ENCODE measurements around the gene TGM3. TPM values are rescaled to one million over a fixed set of nuclear protein-coding genes. Genes with fewer than 3 reads are reported as not detected.

The TGM3 gene
- total RNA-seq, 2 donors from 2014 or later: 0.27 TPM; not detected in 1

- ATAC-seq (ENCODE audit: insufficient number of reproducible peaks, low FRiP score, low read depth) (no peak), DNase-seq (ENCODE audit: low spot score) (no peak)
- Histone ChIP-seq H3K4me3 (no peak overlapping the region), H3K4me1 (ENCODE audit: control insufficient read depth in 1 of 2, low read depth in 2 of 2) (no peaks in the 10 kb centered on the region), H3K36me3 (no peaks in the 10 kb centered on the region), H3K9me3 (no peaks in the 10 kb centered on the region), H3K27ac (no peak overlapping the region), H3K27me3 (replicated peaks; ENCODE audit: insufficient read depth) (no peaks in the 10 kb centered on the region)
- no peak for TF ChIP-seq CTCF (IDR thresholded peaks at IDR 0.05)
These were observed 87.0 kb downstream of the TGM3 start for GRCh38 chr20:2382833-2383232.

GRCh38 chr20:2385026-2385425 lies 89.2 kb downstream of the TGM3 start:
- no peaks in the 10 kb centered on the region for H3K36me3 ChIP-seq
- no peaks in the 10 kb centered on the region for H3K27me3 ChIP-seq (replicated peaks; ENCODE audit: insufficient read depth)
- no peak overlapping the region for H3K4me3 ChIP-seq
- H3K27ac ChIP-seq: no peak overlapping the region
- no peaks in the 10 kb centered on the region for H3K9me3 ChIP-seq
- ATAC-seq (ENCODE audit: insufficient number of reproducible peaks, low FRiP score, low read depth): no peak
- H3K4me1 ChIP-seq (ENCODE audit: control insufficient read depth in 1 of 2, low read depth in 2 of 2): no peaks in the 10 kb centered on the region
- no peak for DNase-seq (ENCODE audit: low spot score)
- TF ChIP-seq CTCF (IDR thresholded peaks at IDR 0.05): no peak

GRCh38 chr20:2385496-2385895 lies 89.7 kb downstream of the TGM3 start:
- H3K4me1 ChIP-seq (ENCODE audit: control insufficient read depth in 1 of 2, low read depth in 2 of 2): no peaks in the 10 kb centered on the region
- no peak overlapping the region for H3K4me3 ChIP-seq
- H3K9me3 ChIP-seq: no peaks in the 10 kb centered on the region
- H3K27ac ChIP-seq: no peak overlapping the region
- ATAC-seq (ENCODE audit: insufficient number of reproducible peaks, low FRiP score, low read depth) (no peak), DNase-seq (ENCODE audit: low spot score) (no peak)
- no peaks in the 10 kb centered on the region for H3K27me3 ChIP-seq (replicated peaks; ENCODE audit: insufficient read depth)
- TF ChIP-seq CTCF (IDR thresholded peaks at IDR 0.05): no peak
- no peaks in the 10 kb centered on the region for H3K36me3 ChIP-seq

GRCh38 chr20:2386516-2387179 lies 90.8 kb downstream of the TGM3 start:
- Histone ChIP-seq H3K9me3 (no peaks in the 10 kb centered on the region), H3K27ac (no peak overlapping the region), H3K36me3 (no peaks in the 10 kb centered on the region), H3K4me3 (no peak overlapping the region), H3K27me3 (replicated peaks; ENCODE audit: insufficient read depth) (no peaks in the 10 kb centered on the region), H3K4me1 (ENCODE audit: control insufficient read depth in 1 of 2, low read depth in 2 of 2) (no peaks in the 10 kb centered on the region)
- TF ChIP-seq CTCF (IDR thresholded peaks at IDR 0.05): no peak
- ATAC-seq (ENCODE audit: insufficient number of reproducible peaks, low FRiP score, low read depth) (no peak), DNase-seq (ENCODE audit: low spot score) (no peak)

- TF ChIP-seq CTCF (IDR thresholded peaks at IDR 0.05): peak; percentile 7
- H3K4me1 ChIP-seq (ENCODE audit: control insufficient read depth in 1 of 2, low read depth in 2 of 2): no peaks in the 10 kb centered on the region
- H3K4me3 ChIP-seq: no peak overlapping the region
- ATAC-seq (ENCODE audit: insufficient number of reproducible peaks, low FRiP score, low read depth): no peak
- no peak for DNase-seq (ENCODE audit: low spot score)
- H3K27ac ChIP-seq: no peak overlapping the region
- H3K27me3 ChIP-seq (replicated peaks; ENCODE audit: insufficient read depth): no peaks in the 10 kb centered on the region
- no peaks in the 10 kb centered on the region for H3K9me3 ChIP-seq
- no peaks in the 10 kb centered on the region for H3K36me3 ChIP-seq
These were observed 91.4 kb downstream of the TGM3 start for GRCh38 chr20:2387180-2387577.
